ENCODE data around the gene TMEM163.

- TF ChIP-seq CTCF (IDR thresholded peaks at IDR 0.05), result no peak
- TF ChIP-seq POLR2A (IDR thresholded peaks at IDR 0.05), result no peak
Observed at GRCh38 chr2:134682726-134683125, 36.1 kb downstream of the TMEM163 start.
